HG03159 (cell line): ENCODE results near the gene HS6ST1.

ENCODE experiments used
- ATAC-seq: cut with Tn5 transposase; IDR thresholded peaks from one replicate; pipeline ENCODE4 v1.9.1; 2021; ENCODE audit warnings: mild to moderate bottlenecking, moderate library complexity; ENCODE audit not compliant: unreplicated experiment

Gene HS6ST1

DNA sequence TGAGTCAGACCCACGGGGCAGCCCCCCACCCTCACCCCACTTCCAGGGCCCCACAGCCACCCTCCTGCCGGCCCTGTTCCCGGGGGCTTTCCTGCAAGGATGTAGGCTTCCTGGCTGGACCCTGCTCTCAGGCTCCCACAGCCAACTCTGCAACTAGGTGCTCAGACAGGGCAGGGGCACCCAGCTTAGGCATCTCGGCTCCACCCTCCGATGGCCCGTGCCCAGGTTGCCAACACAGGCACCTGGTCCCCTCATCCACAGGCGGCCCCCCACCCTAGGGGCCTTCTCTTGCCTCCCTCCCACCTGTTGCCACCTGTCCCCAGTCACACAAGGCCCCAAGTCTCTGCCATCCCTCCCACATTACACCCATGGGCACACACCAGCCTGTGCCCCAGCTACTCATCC is 34.6 kb downstream of the HS6ST1 start:
- ATAC-seq = no peak

DNA sequence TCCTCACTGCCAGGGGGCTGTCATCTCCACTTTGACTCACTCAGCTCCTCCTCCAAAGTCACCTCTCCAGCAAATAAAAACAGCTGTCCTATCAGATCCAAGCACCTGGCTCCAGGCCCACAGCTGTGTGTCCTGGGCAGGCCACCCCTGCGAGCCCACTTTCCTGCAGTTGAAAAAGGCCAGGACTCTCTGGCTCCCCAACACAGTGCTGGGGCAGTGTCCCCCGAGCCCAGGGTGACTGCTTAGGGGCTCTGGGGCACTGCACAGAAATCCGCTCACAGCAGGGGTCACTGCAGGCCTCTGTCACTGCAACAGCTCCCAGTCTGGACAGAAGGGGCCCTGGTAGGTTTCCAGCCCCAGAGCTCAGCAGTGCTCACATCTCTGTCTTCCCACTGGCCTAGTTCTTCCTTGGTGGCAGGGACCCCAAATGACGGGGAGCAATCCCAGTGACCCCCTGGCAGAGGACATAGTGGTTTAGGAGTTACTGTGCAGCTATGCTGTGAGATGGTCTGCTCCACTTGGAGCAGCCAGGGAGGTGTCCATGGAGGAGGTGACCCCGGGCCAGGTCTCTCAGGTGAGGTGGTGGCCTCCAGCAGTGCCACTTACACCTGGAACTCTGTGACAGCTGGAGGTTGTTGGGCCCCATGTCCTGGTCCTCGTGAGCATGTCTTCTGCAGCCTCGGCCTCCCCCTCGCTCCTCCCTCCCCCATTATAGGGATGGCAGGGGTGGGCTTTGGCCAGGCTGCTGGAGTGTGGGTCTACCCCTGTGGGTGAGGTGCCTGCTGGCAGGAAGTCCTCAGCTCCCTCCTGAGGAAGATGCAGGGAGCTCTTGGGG is 35.5 kb downstream of the HS6ST1 start:
- ATAC-seq = no peak

DNA sequence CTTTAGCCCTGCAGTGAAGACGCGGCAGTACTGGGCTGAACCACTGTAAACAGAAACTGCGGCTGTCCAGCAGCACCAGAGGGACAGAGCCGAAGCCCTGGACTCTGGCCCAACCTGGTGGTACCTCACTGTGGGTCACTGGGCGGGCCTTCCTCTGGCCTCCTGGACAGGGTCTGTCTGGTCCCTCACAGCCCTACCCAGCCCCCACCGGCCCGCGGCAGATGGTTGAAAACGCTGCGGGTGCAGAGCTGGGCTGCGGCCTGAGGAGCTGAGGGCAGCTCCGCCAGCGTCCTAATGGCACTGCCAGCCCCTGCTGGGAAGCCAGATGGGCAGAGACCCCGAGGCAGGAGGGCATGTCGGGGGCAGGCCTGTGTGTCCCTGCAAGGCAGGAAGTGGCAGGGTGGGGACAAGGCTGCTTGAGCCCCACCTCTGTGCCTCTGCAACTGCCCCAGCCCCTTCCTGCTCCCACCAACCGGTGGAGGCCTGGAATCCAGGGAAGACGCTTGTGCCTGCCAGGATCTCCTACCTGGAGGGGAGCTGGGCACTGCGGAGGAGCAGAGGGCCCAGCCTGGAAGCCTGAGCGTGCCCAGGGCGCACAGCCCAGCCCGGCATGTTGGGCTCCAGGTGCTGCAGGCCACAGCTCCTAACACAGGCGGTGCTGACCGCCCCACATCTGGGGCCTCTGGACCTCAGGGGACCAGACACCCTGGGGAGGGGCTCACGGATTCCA is 36.3 kb downstream of the HS6ST1 start:
- no peak for ATAC-seq

DNA sequence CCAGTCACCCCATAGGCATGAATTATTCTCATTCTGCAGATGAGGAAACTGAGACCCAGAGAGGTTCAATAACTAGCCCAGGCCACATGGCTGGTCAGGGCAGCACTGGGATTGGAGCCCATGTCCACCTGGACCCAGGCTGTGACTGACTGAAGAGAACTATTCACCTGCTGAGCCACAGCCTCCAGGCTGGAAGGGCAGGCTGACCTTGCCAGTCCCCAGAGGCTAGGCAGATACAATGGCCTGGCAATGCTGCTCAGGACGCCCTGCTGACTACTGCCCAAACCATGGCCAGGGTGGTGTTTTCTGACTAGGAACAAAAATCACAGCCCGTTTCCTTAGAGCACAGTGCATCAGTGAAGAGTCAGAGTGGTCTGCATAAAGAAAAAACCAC is 36.8 kb downstream of the HS6ST1 start:
- no peak for ATAC-seq

DNA sequence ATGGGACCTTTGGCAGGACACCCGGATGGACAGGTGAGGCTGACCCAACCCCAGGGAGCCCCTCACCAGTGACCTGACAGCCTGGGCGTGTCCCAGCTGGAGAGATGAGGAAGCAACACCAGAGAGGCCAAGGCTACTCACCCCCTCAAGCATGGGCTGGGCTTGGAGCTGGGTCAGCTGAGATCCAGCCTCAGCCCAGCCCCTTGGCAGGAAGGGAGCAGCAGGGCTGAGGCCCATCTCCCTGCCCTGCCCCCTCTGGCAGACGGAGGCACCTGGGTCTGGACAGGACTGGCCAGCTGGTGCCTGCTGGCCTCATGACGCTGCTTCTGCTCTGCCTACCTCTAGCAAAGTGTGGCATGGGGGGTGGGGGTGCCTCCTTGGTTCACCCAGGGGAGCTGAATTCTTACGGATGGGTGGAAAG is 37.8 kb downstream of the HS6ST1 start:
- no peak for ATAC-seq

DNA sequence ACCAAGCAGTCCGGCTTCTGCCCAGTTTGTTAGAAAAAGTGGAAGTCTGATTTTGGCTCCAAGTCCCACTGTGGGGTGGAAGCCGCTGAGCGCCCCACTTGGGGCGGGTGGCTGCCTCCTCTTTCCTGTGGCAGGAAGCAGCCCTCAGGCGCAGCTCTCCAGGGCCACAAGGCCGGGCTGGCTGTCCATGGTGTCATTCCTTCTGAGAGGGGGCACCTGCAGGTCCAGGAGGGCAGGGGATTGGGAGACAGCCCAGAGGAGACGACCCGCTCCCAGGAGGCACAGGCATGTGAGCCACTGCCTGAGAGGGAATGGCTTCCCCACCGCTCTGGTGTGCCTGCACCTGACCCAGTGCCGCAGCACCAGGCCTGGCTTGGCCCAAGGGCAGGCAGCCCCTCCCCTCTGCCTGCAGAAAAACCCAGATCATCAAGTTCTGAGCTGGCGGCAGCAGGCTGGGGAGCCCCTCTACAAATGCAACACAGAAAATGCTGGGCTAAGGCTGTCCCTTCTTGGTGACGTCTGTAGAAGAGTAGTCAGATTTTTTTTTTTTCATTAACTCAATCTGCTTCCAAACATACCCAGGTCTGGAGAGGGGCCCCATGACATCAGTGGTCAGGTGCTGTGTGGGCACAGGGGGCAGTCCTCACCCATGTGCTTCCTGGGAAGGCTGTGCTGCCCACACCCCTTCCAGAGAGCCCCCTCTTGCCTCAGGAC is 38.4 kb downstream of the HS6ST1 start:
- no peak for ATAC-seq

DNA sequence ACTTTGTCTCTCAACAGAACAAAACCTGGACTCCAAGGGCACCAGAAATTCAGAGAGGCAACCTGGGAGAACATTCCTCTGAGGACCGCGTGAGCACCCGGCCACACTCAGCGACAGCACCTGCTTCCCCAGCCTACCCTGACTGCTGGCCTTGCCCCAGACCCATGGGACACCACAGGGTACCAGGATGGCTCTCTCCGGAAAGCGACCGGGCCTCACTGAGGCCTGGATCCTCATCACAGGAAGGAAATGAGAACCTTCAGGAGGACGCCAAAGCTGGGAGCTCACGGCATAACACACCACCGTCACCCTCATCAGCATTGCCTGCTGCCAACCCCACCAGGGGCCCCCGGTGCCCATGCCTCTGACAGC is 38.9 kb downstream of the HS6ST1 start:
- ATAC-seq = no peak

DNA sequence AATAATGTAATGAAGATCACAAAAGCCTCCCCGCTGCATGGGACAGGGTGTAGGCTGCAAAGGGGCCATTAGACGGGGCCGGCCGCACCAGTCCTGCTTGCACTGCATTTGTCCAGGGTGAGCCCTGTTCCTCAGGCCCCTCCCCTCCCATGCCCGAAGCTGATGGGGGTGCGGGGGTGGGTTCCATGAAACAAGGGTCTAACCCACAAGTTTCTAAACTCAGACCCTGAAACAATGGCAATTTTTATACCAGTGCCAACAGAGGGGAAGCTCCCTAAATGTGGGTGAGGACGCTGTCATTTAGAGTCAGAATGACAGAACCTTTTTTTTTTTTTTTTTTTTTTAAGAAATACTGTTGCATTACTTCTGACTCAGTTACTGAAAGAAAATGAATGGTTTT is 39.7 kb downstream of the HS6ST1 start:
- no peak for ATAC-seq

DNA sequence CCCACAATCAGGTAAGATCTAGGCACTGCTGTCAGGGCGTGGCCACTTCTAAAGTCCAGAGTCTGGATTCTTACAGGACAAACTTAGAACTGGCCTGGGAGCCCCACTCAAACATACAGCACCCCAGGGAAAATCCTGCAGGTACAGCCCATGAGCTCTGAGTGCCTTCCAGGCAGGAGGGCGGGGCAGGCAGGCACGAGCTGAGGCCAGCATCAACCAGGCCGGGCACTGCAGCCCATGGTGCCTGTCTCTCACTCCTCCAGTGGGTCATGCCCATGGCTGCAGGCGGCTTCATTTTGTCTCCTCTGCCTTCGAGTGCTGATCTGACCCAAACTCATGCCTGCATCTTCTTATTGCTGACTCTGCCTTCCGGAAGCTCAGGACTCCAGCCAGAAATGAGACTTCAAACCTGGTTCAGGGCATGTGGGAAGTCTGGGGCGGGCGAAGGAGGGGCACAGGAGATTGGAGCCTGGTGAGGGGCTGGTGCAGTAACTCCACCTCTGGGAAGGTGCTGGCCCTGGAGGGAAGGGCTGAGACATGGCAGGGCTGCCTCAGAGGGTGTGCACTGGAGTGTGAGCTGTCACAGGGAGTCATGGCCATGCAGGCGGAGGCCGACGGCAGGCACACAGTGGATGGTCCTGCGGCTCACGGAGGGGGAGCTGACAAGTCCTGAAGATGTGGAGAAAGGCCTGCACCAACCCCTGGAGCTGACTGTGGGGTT is 40.5 kb downstream of the HS6ST1 start:
- ATAC-seq = no peak

DNA sequence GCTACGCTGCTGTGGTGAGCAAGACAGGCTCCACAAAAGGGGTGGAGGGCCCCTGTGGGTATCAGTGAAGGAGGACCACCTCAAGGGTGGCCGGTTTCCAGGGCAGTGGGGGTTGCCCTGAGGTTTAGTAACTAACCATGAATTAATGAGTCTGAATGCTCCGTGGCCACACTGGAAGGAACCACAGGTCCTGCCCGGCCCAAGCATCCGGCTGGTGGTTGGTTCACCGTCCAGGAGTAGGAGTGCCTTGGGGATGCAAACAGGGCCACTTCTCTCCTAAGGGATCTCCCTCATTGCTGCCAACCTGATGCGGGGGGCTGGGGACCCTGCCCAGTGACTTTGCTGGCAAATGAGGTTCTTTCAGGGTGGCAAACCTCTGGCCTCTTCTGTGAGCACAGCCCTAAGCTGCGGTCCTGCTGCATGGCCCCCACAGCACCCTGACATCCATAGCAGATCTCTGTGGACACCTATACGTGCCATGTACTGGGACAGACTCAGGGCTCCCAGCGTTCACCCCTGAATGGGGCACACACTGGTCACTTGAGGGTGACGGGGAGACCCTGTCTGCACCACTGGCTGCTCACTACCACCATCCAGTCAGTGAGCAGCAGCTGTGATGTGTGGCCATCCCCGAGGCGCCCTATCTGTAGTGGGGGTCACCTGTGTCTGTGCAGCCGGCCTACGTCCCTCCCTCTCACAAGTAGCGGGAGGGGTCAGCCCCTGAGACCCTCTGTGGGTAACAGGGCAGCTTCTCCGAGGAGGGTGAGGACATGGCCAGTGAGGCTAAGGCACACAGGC is 41.6 kb downstream of the HS6ST1 start:
- no peak for ATAC-seq

DNA sequence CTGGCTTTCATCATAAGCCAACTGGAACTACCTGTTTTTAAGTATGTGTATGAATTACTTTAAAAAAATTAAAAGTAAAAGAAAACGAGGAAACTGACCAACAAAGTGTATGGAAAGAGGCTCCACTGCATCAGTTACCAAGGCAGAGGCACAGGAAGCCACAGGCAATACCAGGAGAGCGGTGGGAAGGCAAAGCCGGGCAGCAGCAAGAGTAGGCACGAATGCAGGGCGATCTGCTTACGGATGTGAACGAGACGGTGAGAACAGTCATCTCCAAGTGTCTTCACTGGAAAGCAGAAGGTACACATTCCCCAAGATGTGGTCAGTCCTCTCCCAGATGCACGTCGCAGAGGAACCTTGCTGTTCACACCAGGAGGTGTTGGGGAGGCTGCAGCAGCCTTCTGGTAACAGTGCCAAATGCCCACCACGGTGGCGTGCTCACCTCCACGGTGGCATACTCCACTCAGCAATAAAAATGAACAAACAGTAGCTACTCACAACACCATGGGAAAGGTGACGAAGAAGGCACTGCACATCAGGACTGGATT is 43.1 kb downstream of the HS6ST1 start:
- ATAC-seq = no peak

DNA sequence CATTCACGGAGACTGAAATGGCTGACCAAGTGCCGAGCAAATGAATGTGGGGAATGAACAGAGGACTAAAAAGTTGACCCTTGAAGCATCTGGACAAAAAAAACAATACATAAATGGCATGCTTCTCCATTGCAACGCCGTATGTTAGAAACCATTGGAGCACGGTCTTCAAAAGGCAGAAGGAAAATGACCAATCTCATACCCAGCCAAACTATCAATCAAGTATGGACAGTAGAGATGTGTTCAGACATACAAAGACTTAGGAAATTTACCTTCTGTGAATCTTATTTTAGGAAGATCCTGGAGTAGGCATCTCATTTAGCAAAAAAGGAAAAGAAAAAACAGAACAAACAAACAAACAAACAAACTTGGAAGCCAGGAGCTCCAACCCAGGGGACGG is 44.5 kb downstream of the HS6ST1 start:
- no peak for ATAC-seq

DNA sequence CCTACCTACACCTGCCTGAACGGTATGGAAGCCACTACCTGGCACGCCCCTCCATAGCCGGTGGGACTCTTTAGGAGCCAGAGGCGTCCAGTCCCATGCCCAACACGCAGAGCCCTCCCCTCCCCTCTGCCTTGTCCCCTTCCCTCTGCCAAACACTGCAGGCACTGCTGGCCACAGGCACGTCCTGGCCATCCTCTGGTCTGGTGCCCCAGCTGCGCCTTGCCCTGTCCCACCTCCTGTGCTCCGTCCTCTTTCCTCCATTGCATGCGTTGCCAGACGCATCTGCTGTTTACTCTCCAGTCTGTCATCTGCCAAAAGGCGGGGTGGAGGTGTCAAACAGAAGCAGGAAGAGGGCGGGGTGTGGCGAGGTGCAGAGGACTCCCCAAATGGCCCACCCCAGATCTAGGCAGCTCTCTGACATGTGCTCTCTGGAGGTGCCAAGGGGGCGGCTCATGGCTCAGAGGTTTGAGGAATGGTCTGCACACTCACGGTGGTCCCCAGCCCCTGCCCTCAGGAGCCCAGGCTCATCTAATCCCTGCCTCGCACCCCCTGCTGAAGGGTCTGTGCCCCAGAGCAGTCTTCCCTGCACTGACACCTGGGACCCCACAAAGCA is 45.1 kb downstream of the HS6ST1 start:
- no peak for ATAC-seq

DNA sequence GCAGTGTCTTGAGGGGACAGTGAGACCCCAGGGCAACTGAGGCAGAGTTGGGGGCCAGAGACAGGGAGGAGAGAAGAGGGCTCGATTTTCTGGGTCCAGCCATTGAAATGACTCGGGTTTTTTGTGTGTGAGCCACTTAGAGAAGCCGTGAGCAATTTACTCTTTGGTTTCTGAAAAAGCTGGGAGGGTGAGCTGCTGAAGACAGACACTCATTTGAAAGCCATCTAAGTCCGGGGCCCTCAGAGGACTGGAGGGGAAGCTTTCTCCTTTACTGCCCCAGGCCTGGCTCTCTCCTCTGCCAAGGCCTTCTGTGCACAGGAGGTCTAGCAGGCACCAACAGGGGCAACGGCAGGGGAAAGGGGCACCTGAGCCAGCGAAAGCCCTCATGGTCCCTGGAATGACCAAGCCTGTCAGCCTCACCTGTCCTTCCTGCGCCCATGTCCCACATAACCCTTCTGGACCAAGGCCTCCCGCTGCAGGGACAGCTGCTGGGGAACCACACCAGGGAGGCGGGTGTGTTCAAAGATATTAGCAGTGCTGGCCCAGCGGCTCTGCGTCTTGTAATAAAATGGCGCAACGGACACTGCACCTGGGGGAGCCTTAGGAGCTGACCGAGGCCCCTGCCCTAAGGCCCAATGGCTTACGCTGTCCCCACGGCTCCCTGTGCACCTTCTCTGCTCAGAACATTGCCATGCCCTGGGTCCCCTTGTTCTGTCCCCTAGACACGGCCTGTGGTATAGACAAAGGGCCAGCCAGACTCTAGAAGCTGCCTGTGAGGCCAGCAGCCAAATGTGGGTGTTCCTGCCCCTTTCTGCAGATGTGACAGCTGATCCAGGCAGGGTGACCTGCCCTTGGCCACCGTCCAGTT is 45.8 kb downstream of the HS6ST1 start:
- no peak for ATAC-seq

DNA sequence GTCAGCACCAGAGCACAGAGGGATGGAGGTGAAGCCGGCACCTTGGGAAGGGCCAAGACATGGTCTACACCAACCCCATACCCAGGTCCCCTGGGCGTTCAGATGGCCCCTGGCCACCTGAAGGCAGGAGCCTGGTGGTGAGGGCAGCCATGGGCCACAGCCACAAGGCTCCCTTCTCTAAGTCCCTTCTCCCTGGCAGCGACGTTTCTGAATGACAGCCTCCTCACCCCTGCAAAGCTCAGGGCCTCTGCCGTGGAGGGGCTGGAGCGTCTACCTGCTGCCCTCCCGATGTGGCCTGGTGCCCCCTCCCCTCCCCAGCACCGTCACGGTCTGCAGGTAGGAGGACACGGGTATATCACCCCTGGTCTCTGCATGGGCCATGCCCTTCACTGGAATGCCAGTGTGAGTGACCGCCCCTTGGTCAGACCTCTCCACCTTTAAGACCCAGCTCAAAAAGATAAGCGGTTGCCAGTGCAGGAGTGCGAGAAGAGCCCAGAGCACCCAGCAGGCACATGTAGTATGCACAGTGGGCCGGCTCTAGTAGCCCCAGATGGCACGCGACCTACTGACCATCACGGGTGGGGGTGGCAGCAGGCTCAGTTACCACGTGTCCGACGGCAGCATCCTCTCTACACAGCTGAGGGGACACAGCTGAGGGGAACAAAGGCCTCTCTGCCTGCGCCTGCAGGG is 46.6 kb downstream of the HS6ST1 start:
- no peak for ATAC-seq

DNA sequence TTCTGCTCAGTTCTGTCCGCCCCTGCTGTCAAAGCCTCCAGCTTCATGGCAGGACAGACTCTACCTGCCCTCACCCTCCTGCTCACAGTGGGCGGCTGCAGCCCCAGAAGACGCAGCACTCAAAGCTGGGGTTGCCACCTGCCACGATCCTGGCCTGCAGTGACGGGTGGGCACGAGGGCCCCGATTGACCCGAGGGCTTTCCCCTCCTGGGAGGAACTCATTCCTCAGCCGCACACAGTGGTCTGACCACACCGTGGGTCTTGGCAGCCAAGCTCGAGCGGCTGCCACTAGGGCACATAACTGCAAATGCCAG is 47.1 kb downstream of the HS6ST1 start:
- no peak for ATAC-seq

DNA sequence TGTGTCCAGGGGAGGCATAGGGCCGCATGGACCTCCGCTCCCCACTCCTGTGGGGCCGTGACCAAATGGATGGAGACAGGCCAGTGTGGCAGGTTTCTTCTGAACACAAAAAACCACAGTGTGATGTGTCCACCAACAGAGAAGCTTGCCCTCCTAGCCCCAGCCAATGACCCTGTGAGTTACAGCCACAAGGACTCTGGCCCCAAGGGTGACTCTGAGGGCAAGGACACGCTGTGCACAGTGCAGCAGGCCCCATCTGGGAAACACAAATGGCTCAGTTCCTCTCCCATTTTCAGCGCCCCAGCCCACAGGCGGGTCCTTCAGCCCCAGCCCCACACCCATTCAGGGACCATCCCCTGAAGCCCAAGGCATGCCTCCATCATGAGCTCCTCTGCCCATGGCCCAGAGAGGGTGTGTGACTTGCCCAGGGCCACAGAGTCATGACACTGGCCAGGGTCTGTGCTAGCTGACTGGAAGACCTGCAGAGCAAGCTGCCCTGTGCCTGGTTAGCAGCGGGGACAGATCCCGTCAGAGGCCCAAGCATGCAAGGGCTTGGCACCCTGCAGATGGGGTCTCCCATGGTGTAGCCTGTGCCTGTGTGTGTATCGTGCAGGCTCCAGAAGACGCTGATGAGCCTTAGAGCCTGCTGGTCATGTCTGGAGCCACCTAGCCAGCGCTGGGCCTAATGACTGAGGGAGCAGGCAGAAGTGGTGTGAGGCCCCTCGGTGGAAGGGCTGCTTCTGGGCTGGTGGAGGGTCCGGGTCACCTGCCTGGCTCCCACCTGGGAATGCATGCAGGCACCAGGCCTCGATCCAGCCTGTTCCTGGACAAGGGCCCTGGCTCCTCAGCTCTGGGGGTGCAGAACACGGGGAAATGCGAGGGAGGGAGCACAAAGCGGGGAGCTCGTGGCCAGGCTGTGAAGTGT is 47.7 kb downstream of the HS6ST1 start:
- ATAC-seq = no peak
